NT2/D1 (cell line): ENCODE data around the gene CACNA2D4.

Source experiments
- DNase-seq: peaks from one replicate; pipeline ENCODE4 v3.0.0-alpha.2; 2011; ENCODE audit warnings: low read depth, low spot score
- H3K27me3 ChIP-seq: 2 replicates; pipeline ENCODE4 v1.6.0; 2011; ENCODE audit warnings: mild to moderate bottlenecking; ENCODE audit not compliant: insufficient read length, insufficient read depth
- H3K36me3 ChIP-seq: 2 replicates; pipeline ENCODE4 v1.6.1; 2011; ENCODE audit warnings: mild to moderate bottlenecking, low read length, mixed read lengths; ENCODE audit not compliant: insufficient read depth, insufficient read length
- H3K4me1 ChIP-seq: 2 replicates; pipeline ENCODE4 v1.5.1; 2011; ENCODE audit not compliant: insufficient read depth, insufficient read length
- H3K4me3 ChIP-seq: 2 replicates; pipeline ENCODE4 v1.5.1; 2011; ENCODE audit warnings: low read depth; ENCODE audit not compliant: insufficient read length
- H3K9ac ChIP-seq: 2 replicates; pipeline ENCODE4 v1.6.0; 2011; ENCODE audit warnings: low read depth; ENCODE audit not compliant: insufficient read length
- H3K9me3 ChIP-seq: 2 replicates; pipeline ENCODE4 v1.5.1; 2011; ENCODE audit warnings: mild to moderate bottlenecking, low read length; ENCODE audit not compliant: insufficient read depth
- SUZ12 ChIP-seq: IDR thresholded peaks from 2 replicates; pipeline ENCODE4 v1.6.1; 2011; ENCODE audit not compliant: insufficient read length, insufficient read depth; ENCODE audit errors: extremely low read depth
- YY1 ChIP-seq: IDR thresholded peaks from 2 replicates; pipeline ENCODE4 v1.6.1; 2011; ENCODE audit not compliant: insufficient read length, insufficient read depth
- ZNF274 ChIP-seq: IDR thresholded peaks from 2 replicates; pipeline ENCODE4 v1.6.1; 2011; ENCODE audit warnings: mild to moderate bottlenecking, low read depth, low read length

CACNA2D4 gene

GRCh38 chr12:1933342-1934051, 15.0 kb upstream of the CACNA2D4 start:
- Histone ChIP-seq H3K36me3 (peaks cover 19% of the 10 kb centered on the region), H3K9ac (peak overlapping the region; percentile 34), H3K4me1 (peaks cover 7% of the 10 kb centered on the region), H3K9me3 (no peaks in the 10 kb centered on the region), H3K4me3 (no peak overlapping the region), H3K27me3 (no peaks in the 10 kb centered on the region)
- no peak for DNase-seq
- TF ChIP-seq SUZ12 = no peak
- TF ChIP-seq YY1 = no peak
- TF ChIP-seq ZNF274 = no peak

GRCh38 chr12:1932264-1932777, 13.9 kb upstream of the CACNA2D4 start:
- no peak for DNase-seq
- Histone ChIP-seq H3K4me3 (no peak overlapping the region), H3K9ac (no peak overlapping the region), H3K36me3 (peaks cover 8% of the 10 kb centered on the region), H3K4me1 (peaks cover 10% of the 10 kb centered on the region), H3K27me3 (no peaks in the 10 kb centered on the region), H3K9me3 (no peaks in the 10 kb centered on the region)
- TF ChIP-seq SUZ12 = no peak

DNA sequence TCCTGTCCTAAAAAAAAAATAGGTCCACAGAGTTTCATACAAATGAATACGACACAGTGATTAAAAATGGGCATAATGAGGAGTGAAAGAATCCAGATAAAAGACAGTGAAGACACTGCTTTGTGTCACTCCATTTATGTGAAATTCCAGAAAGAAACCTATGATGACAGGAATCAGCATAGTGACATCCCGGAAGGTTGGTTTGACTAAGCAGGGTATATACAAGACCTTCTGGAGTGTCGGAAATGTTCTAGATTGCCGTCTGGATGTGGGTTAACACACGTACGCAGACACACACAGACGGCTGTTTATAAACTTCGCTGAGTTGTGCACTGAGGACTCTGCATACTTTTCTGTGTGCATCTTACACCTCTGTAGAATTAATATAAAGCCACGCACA, 13.2 kb upstream of the CACNA2D4 start:
- H3K9me3 ChIP-seq = no peaks in the 10 kb centered on the region
- H3K27me3 ChIP-seq = no peaks in the 10 kb centered on the region
- no peak overlapping the region for H3K9ac ChIP-seq
- DNase-seq = no peak
- H3K4me3 ChIP-seq = no peak overlapping the region
- H3K36me3 ChIP-seq = peaks cover 1% of the 10 kb centered on the region
- peaks cover 10% of the 10 kb centered on the region for H3K4me1 ChIP-seq
- TF ChIP-seq ZNF274 (no peak), YY1 (no peak), SUZ12 (no peak)

DNA sequence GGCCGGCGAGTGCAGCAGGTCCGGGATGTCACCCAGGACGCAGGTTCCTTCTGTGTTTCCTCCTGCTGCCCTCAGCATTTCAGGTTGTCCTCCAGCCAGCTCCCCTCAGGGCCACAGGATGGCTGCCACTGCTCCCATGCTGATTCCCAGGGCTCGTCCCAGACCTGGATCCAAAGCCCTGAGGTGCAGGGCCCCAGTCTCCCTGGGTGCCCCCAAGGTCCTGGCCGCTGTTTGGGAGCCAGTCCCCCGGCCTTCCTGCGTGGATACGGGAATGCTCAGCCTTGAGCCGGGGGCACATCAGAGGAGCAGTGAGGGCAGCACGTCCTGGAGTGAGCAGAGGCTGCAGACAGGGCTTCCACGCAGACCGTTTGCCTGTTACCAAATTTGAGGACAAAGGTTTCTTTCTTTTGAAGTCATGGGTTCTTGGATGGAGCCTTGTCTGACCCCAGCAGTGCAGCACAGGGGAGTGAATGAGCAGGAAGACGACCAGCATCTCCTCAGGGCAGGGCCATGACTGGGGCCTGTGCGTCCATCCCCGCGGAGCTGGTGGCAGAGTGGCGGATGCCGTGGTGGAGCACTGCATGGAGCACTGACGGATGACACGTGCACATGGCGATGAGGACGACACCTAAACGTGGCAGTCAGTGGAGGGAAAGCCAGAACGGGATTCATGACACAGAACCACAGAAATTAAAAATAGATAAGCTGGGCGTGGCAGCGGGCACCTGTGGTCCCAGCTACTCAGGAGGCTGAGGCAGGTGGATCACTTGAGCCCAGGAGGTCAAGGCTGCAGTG, 12.5 kb upstream of the CACNA2D4 start:
- Histone ChIP-seq H3K4me1 (peaks cover 10% of the 10 kb centered on the region), H3K4me3 (no peak overlapping the region), H3K36me3 (no peaks in the 10 kb centered on the region), H3K9me3 (no peaks in the 10 kb centered on the region), H3K9ac (no peak overlapping the region), H3K27me3 (no peaks in the 10 kb centered on the region)
- no peak for DNase-seq
- TF ChIP-seq ZNF274 (no peak), YY1 (no peak), SUZ12 (no peak)

DNA sequence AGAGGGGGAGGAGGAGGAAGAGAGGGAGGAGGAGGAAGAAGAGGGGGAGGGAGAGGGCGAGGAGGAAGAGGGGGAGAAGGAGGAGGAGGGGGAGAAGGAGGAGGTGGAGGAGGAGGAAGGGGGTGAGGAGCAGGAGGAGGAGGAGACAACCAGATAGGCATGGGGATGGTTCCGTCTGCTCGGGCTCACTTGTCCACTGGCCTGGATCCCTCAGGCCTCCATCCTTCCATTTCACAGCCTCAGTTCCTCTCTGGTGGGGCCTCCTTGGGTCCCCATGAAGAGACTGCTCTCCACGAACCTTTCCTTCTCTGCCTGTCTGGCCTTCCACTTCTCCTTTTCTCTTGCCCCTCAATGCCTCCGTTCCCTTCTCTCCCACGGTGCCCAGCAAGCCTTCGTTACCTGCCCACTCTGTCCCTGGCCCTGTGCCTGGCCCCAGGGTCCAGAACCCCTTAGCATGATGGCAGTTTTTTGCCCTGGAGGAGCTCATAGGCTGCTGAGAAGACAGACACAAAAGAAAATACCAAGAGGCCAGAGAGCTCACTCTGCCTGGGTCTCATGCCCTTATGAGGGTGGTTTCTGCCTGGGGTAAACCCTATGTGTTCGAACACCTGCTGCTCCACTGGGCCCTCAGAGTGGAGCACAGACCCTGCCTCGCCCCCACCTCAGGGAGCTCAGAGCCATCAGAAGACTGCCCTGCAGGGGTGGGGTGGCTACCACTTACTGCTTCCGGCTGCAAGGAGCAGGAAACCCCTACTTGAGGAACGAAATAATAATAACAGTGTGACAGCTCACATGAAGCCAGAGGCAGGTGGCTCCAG, 11.7 kb upstream of the CACNA2D4 start:
- Histone ChIP-seq H3K9ac (no peak overlapping the region), H3K4me3 (no peak overlapping the region), H3K9me3 (no peaks in the 10 kb centered on the region), H3K4me1 (peaks cover 10% of the 10 kb centered on the region), H3K27me3 (no peaks in the 10 kb centered on the region), H3K36me3 (no peaks in the 10 kb centered on the region)
- DNase-seq = no peak
- TF ChIP-seq SUZ12 = no peak
- no peak for TF ChIP-seq ZNF274
- TF ChIP-seq YY1 = no peak

DNA sequence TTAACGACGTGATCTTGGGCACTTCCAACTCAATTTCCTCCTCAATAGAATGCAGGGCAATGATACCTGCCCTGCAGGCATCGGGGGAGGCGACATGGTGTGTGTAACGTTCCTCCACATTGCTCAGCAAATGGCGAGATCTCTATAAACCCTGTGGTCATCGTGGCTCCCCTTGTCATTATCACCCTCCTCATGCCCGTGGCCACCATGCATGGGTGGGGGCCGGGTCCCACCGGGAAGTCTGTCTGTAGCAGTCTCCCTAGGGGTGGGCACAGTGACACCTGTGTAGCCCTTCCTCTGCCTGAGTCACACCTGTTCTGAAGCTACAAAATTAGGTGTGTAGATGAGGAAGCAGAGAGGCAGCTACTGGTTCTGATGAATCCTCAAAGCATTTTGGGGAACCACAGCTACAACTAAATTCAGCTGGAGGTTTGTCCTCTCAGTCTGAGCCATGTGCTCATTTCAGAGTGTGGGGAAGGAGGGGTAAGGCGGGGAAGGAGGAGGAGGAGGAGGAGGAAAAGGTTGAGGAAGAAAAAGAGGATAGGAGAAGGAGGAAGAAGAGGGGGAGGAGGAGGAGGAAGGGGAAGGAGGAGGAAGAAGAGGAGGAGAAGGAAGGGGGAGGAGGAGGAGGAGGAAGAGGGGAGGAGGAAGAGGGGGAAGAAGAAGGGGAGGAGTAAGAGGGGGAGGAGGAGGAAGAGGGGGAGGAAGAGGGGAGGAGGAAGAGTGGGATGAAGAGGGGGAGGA, 11.0 kb upstream of the CACNA2D4 start:
- no peaks in the 10 kb centered on the region for H3K9me3 ChIP-seq
- H3K4me3 ChIP-seq = no peak overlapping the region
- no peaks in the 10 kb centered on the region for H3K27me3 ChIP-seq
- no peak for DNase-seq
- peaks cover 10% of the 10 kb centered on the region for H3K4me1 ChIP-seq
- H3K36me3 ChIP-seq = no peaks in the 10 kb centered on the region
- no peak overlapping the region for H3K9ac ChIP-seq
- no peak for TF ChIP-seq SUZ12
- TF ChIP-seq ZNF274 = no peak
- no peak for TF ChIP-seq YY1
